Measurements from ENCODE around the gene NDUFB2. TPM values are rescaled to one million over a fixed set of nuclear protein-coding genes. Genes with fewer than 3 reads are reported as not detected.

The NDUFB2 gene
- total RNA-seq, 1 experiment from 2014 or later, result 180 TPM

- no peak overlapping the region for H3K4me3 ChIP-seq
- H4K20me1 ChIP-seq (ENCODE audit: insufficient read depth), result no peaks in the 10 kb centered on the region
- no peaks in the 10 kb centered on the region for H3K27me3 ChIP-seq (ENCODE audit: insufficient read depth, low read depth)
- ChIA-PET CTCF (no interaction called here), POLR2A (ENCODE audit: unreplicated experiment) (no interaction called here)
- no peak overlapping the region for H3K4me2 ChIP-seq
- H2AFZ ChIP-seq, result no peak overlapping the region
- no peaks in the 10 kb centered on the region for H3K9me2 ChIP-seq (ENCODE audit: insufficient read depth)
- no peak overlapping the region for H3K27ac ChIP-seq
- no peaks in the 10 kb centered on the region for H3F3A ChIP-seq (ENCODE audit: insufficient read depth, low read depth)
- TF ChIP-seq CTCF (conservative IDR thresholded peaks at IDR 0.05) (no peak), EZH2 (IDR thresholded peaks at IDR 0.05; ENCODE audit: low read depth) (no peak)
- H3K9me3 ChIP-seq (ENCODE audit: insufficient read depth, low read depth), result no peaks in the 10 kb centered on the region
- intact Hi-C loops (cut with micrococcal nuclease; ENCODE audit: unreplicated experiment), result no loop called here
- peaks cover 6% of the 10 kb centered on the region; the same call in 1 of the 2 replicates for H3K36me3 ChIP-seq (ENCODE audit: low read depth)
- no TSS peak for BruUV-seq (replicated peaks)
- DNase-seq, result no peak
- no peaks in the 10 kb centered on the region for H3K4me1 ChIP-seq (replicated peaks; ENCODE audit: insufficient read depth)
- H3K79me2 ChIP-seq (ENCODE audit: low read depth), result no peaks in the 10 kb centered on the region
Observed at GRCh38 chr7:140745266-140746058, 49.0 kb downstream of the NDUFB2 start.

- peaks cover 6% of the 10 kb centered on the region; the same call in 1 of the 2 replicates for H3K36me3 ChIP-seq (ENCODE audit: low read depth)
- TF ChIP-seq CTCF (conservative IDR thresholded peaks at IDR 0.05) (no peak), EZH2 (IDR thresholded peaks at IDR 0.05; ENCODE audit: low read depth) (no peak)
- H3K9me2 ChIP-seq (ENCODE audit: insufficient read depth), result no peaks in the 10 kb centered on the region
- no peaks in the 10 kb centered on the region for H3F3A ChIP-seq (ENCODE audit: insufficient read depth, low read depth)
- H3K4me2 ChIP-seq, result no peak overlapping the region
- no peak for DNase-seq
- intact Hi-C loops (cut with micrococcal nuclease; ENCODE audit: unreplicated experiment), result no loop called here
- CTCF ChIA-PET, result no interaction called here
- no peak overlapping the region for H3K4me3 ChIP-seq
- no peak overlapping the region for H2AFZ ChIP-seq
- no peaks in the 10 kb centered on the region for H3K4me1 ChIP-seq (replicated peaks; ENCODE audit: insufficient read depth)
- POLR2A ChIA-PET (ENCODE audit: unreplicated experiment), result interaction anchor here (0.7 kb wide), 1 partner anchor 49 kb away, joined by 16 read pairs; no protein-coding TSS in a partner anchor
- H3K27me3 ChIP-seq (ENCODE audit: insufficient read depth, low read depth), result no peaks in the 10 kb centered on the region
- H3K27ac ChIP-seq, result no peak overlapping the region
- H3K79me2 ChIP-seq (ENCODE audit: low read depth), result no peaks in the 10 kb centered on the region
- H4K20me1 ChIP-seq (ENCODE audit: insufficient read depth), result no peaks in the 10 kb centered on the region; the same call in 1 of the 2 replicates
- no TSS peak for BruUV-seq (replicated peaks)
- no peaks in the 10 kb centered on the region for H3K9me3 ChIP-seq (ENCODE audit: insufficient read depth, low read depth)
Observed at GRCh38 chr7:140746751-140747150, 50.2 kb downstream of the NDUFB2 start.

- H3K4me3 ChIP-seq, result no peak overlapping the region
- intact Hi-C loops (cut with micrococcal nuclease; ENCODE audit: unreplicated experiment), result no loop called here
- no peak overlapping the region for H2AFZ ChIP-seq
- no peaks in the 10 kb centered on the region for H3K27me3 ChIP-seq (ENCODE audit: insufficient read depth, low read depth)
- no peaks in the 10 kb centered on the region for H3K79me2 ChIP-seq (ENCODE audit: low read depth)
- no peaks in the 10 kb centered on the region; the same call in 1 of the 2 replicates for H4K20me1 ChIP-seq (ENCODE audit: insufficient read depth)
- no peaks in the 10 kb centered on the region for H3F3A ChIP-seq (ENCODE audit: insufficient read depth, low read depth)
- H3K4me1 ChIP-seq (replicated peaks; ENCODE audit: insufficient read depth), result no peaks in the 10 kb centered on the region
- no peak for DNase-seq
- no peaks in the 10 kb centered on the region for H3K9me3 ChIP-seq (ENCODE audit: insufficient read depth, low read depth)
- H3K36me3 ChIP-seq (ENCODE audit: low read depth), result peaks cover 10% of the 10 kb centered on the region; the same call in 1 of the 2 replicates
- H3K27ac ChIP-seq, result no peak overlapping the region
- no peak overlapping the region for H3K4me2 ChIP-seq
- POLR2A ChIA-PET (ENCODE audit: unreplicated experiment), result no interaction called here
- TF ChIP-seq CTCF (conservative IDR thresholded peaks at IDR 0.05) (no peak), EZH2 (IDR thresholded peaks at IDR 0.05; ENCODE audit: low read depth) (no peak)
- CTCF ChIA-PET, result no interaction called here
- no TSS peak for BruUV-seq (replicated peaks)
- H3K9me2 ChIP-seq (ENCODE audit: insufficient read depth), result no peaks in the 10 kb centered on the region
Observed at GRCh38 chr7:140752533-140752932, 56.0 kb downstream of the NDUFB2 start.

Measured in PC-9 (cell line).